Measurements from ENCODE around the gene SLC16A10.

DNA sequence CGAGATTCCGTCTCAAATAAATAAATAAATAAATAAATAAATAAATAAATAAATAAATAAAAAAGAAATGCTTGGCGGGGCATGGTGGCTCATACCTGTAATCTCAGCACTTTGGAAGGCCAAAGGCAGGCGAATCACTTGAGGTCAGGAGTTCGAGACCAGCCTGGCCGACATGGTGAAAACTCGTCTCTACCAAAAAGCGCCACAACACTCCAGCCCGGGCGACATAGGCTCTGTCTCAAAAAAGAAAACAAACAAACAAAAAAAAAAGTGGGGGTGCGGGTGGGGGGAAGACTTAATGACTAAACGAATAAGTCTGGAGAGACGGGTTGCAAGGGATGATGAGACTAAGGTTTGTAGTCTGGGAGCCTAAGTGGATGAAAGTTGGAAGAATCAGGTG is 170.7 kb downstream of the SLC16A10 start:
- TF ChIP-seq TAF1 (IDR thresholded peaks at IDR 0.05; ENCODE audit: low read depth, low read length) = no peak
- no peak for TF ChIP-seq POLR2AphosphoS5 (IDR thresholded peaks at IDR 0.05; ENCODE audit: low read depth, low read length)
- no peak for TF ChIP-seq POLR2A (IDR thresholded peaks at IDR 0.05; ENCODE audit: low read depth, low read length)
- no peak for TF ChIP-seq SPI1 (IDR thresholded peaks at IDR 0.05; ENCODE audit: low read depth, low read length)
